Measurements from ENCODE around the gene ZNF18. TPM values are rescaled to one million over a fixed set of nuclear protein-coding genes. Genes with fewer than 3 reads are reported as not detected.

The ZNF18 gene
- total and polyA plus RNA-seq, 2 of the 13 experiments (the other 11 are each of a cell fraction or from before 2014, with no cell fraction given) = 2.4 to 5.4 TPM

- TF ChIP-seq, protein P1, sequence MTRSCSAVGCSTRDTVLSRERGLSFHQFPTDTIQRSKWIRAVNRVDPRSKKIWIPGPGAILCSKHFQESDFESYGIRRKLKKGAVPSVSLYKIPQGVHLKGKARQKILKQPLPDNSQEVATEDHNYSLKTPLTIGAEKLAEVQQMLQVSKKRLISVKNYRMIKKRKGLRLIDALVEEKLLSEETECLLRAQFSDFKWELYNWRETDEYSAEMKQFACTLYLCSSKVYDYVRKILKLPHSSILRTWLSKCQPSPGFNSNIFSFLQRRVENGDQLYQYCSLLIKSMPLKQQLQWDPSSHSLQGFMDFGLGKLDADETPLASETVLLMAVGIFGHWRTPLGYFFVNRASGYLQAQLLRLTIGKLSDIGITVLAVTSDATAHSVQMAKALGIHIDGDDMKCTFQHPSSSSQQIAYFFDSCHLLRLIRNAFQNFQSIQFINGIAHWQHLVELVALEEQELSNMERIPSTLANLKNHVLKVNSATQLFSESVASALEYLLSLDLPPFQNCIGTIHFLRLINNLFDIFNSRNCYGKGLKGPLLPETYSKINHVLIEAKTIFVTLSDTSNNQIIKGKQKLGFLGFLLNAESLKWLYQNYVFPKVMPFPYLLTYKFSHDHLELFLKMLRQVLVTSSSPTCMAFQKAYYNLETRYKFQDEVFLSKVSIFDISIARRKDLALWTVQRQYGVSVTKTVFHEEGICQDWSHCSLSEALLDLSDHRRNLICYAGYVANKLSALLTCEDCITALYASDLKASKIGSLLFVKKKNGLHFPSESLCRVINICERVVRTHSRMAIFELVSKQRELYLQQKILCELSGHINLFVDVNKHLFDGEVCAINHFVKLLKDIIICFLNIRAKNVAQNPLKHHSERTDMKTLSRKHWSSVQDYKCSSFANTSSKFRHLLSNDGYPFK (CRISPR knock-in tag; IDR thresholded peaks at IDR 0.05; ENCODE audit: borderline replicate concordance) = no peak; the same call in 1 of the 2 replicates
- 0 out of 2 replicates have a peak, but pooled peaks have one; percentile 38 for TF ChIP-seq ZNF224 (CRISPR knock-in tag; IDR thresholded peaks at IDR 0.05)
These were observed at the start of gene ZNF18 (continued) for GRCh38 chr17:11997147-11997971.

DNA sequence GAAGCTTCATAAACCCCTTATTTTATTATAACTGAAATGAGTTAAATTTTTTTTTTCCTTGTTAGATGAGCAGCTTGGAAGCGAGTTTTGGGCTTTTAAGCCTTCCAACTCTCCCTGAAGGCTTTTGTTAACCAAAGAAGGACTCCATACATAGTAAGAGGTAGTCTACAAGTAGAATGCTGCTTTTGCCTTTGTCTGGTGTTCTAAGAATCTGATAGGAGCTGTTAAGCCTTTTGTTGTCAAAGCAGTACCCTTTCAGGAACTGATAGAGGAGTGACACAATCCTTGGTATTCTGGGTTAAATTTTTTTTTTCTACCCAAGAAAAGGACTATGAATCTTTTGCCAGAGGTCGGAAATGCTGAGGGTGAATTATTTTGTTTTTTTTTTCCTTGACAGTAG lies 49.5 kb upstream of the ZNF18 start:
- Histone ChIP-seq H3K27me3 (ENCODE audit: control insufficient read depth in 1 of 2, insufficient read depth in 2 of 2, low read length in 2 of 2) (no peaks in the 10 kb centered on the region), H3K9ac (ENCODE audit: insufficient read depth, low read depth, low read length) (no peak overlapping the region), H2AFZ (ENCODE audit: low read length) (no peak overlapping the region), H3K36me3 (replicated peaks in 1 of 2; ENCODE audit: control insufficient read depth in 1 of 2, insufficient read depth in 2 of 2, low read length in 2 of 2) (no peaks in the 10 kb centered on the region), H3K27ac (ENCODE audit: extremely low read length, insufficient read depth, low read length) (no peak overlapping the region), H3K9me3 (ENCODE audit: low read length) (no peaks in the 10 kb centered on the region), H3K79me2 (ENCODE audit: insufficient read depth, low read length) (peaks cover 87% of the 10 kb centered on the region), H3K4me2 (ENCODE audit: low read depth, low read length) (no peak overlapping the region), H3K4me1 (ENCODE audit: insufficient read depth, low read length) (peaks cover 5% of the 10 kb centered on the region; the same call in 1 of the 2 replicates), H3K4me3 (replicated peaks in 1 of 3; ENCODE audit: insufficient read depth in 1 of 3, low read depth in 2 of 3, low read length in 3 of 3) (no peak overlapping the region), H4K20me1 (ENCODE audit: insufficient read depth, low read length) (peaks cover 14% of the 10 kb centered on the region)
- ChIA-PET POLR2A (interaction anchor here (1.4 kb wide), 1 partner anchor 50 kb away, joined by 3 read pairs; the partner anchor contains the start of gene ZNF18), CTCF (ENCODE audit: low intra/inter-chr PET ratio, low total read pairs) (no interaction called here)
- DNase-seq (ENCODE audit: low spot score) = no peak
- no peak for TF ChIP-seq ZNF792 (CRISPR knock-in tag; IDR thresholded peaks at IDR 0.05)
- TF ChIP-seq KAT7 (CRISPR knock-in tag; IDR thresholded peaks at IDR 0.05; ENCODE audit: borderline replicate concordance) = no peak
- no peak for TF ChIP-seq KLF6 (CRISPR knock-in tag; IDR thresholded peaks at IDR 0.05)
- TF ChIP-seq NFKBIZ (CRISPR knock-in tag; IDR thresholded peaks at IDR 0.05) = no peak
- TF ChIP-seq RNF2 (conservative IDR thresholded peaks at IDR 0.05; ENCODE audit: low read depth) = no peak
- no peak for TF ChIP-seq FOXM1 (CRISPR knock-in tag; IDR thresholded peaks at IDR 0.05)
- no peak for TF ChIP-seq SMARCE1 (IDR thresholded peaks at IDR 0.05; ENCODE audit: borderline replicate concordance)
- no peak for TF ChIP-seq ATF6 (CRISPR knock-in tag; conservative IDR thresholded peaks at IDR 0.05)
- TF ChIP-seq ZNF383 (CRISPR knock-in tag; IDR thresholded peaks at IDR 0.05; ENCODE audit: borderline replicate concordance) = no peak
- no peak for TF ChIP-seq STAG1 (CRISPR knock-in tag; IDR thresholded peaks at IDR 0.05)
- no peak for TF ChIP-seq FOXA1 (IDR thresholded peaks at IDR 0.05)
- TF ChIP-seq FOXA1 (CRISPR knock-in tag; IDR thresholded peaks at IDR 0.05) = no peak
- no peak for TF ChIP-seq REPIN1 (CRISPR knock-in tag; IDR thresholded peaks at IDR 0.05; ENCODE audit: borderline replicate concordance, low read depth)
- in situ Hi-C loops (cut with HindIII; ENCODE audit: extremely low pct_ligation_motif_present, low pct_unique_long_range_greater_than_20kb) (no loop called here), intact Hi-C loops (cut with micrococcal nuclease; ENCODE audit: unreplicated experiment) (no loop called here)
- FAIRE-seq = no peak
- WGBS (ENCODE audit: low lambda C conversion rate) = 93% methylated on average over 2 of the region's 2 CpGs
- no peak for ATAC-seq
- BruUV-seq (replicated peaks) = no TSS peak

Data from HepG2 (cell line).